ENCODE data around the gene ELP4.

DNA sequence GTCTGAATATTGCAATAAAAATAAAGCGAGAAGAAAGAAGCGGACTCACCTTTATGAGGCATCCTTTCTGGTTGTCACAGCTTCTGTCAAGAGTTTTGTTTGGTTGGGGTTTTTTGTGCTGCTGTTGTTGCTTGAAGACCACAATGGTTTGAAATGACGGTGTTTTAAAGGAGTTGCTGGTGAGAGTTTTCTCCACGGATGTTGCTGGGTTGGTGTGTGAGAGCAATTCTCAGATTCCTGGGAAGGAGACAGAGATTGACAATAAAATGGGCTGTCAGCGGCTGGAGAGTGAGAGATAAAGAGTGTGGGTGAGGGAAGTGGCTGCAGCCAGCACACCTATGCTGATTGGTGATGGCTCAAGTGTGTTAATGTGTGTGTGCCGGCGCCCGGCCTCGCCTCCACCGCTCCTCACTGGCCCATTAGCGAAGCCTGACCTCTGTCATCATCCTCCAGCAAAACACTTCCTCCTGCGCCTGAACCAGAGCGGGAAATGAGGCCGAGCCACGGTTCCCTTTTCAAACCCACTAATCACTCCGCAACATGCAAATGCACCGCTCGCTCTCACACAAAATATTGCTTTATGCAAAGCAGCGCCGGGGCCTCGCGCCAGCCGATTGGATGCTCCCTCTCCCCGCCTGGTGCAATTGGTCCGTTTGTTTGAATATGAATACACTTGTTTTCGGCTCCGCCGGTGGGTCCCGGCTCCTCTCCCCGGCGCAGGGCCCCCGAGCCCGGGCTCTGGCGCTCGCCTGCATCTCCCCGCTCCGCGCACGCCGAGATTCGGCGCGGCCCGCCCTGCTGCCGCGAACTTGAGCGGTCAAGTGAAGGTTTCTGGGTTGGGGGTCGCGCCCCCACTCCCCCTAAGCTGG is 301.4 kb downstream of the ELP4 start, which contains the start of gene PAX6:
- TF ChIP-seq, protein P1, sequence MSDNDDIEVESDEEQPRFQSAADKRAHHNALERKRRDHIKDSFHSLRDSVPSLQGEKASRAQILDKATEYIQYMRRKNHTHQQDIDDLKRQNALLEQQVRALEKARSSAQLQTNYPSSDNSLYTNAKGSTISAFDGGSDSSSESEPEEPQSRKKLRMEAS (IDR thresholded peaks at IDR 0.05; ENCODE audit: low read depth, low read length) = peak; percentile 32; the same call in 1 of the 2 replicates
- TF ChIP-seq POLR2A (IDR thresholded peaks at IDR 0.05; ENCODE audit: extremely low read depth, insufficient read length) (no peak), CTCF (IDR thresholded peaks at IDR 0.05; ENCODE audit: low read depth, low read length) (no peak)

All from NB4 (cell line).